ENCODE measurements around the gene GSG1L. TPM values are rescaled to one million over a fixed set of nuclear protein-coding genes. Genes with fewer than 3 reads are reported as not detected.

GSG1L gene
- total and polyA plus RNA-seq, 2 of the 13 experiments (the other 11 are each of a cell fraction or from before 2014, with no cell fraction given), result not detected

DNA sequence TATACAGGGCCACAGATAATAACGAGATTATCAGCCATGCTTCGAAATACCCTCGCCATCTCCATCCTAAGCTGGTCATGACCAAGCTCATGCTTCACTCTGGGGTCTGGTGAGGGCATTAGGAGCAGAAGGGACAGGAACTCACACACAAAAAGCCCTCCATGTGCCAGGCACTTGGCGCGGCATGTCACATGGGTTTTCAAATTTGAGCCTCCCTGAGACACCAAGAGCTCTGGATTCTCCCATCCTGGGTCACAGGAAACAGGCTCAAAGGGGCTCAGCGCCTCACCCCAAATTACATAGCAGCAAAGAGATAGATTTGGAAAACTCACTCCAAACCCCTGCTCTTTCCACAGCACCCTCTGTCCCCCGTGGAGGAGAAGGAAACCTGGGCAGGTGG lies 239.5 kb downstream of the GSG1L start:
- ATAC-seq (no peak), DNase-seq (ENCODE audit: low spot score) (no peak), FAIRE-seq (no peak)
- Histone ChIP-seq H3K79me2 (ENCODE audit: insufficient read depth, low read length) (no peaks in the 10 kb centered on the region), H4K20me1 (ENCODE audit: insufficient read depth, low read length) (no peaks in the 10 kb centered on the region), H3K36me3 (replicated peaks in 1 of 2; ENCODE audit: control insufficient read depth in 1 of 2, insufficient read depth in 2 of 2, low read length in 2 of 2) (no peaks in the 10 kb centered on the region), H3K4me3 (replicated peaks in 1 of 3; ENCODE audit: insufficient read depth in 1 of 3, low read depth in 2 of 3, low read length in 3 of 3) (no peak overlapping the region), H3K27me3 (ENCODE audit: control insufficient read depth in 1 of 2, insufficient read depth in 2 of 2, low read length in 2 of 2) (peaks cover 3 to 44% of the 10 kb centered on the region in 2 experiments; a peak in 4 of 5 replicates), H3K9ac (ENCODE audit: insufficient read depth, low read depth, low read length) (no peak overlapping the region), H2AFZ (ENCODE audit: low read length) (no peak overlapping the region), H3K4me1 (ENCODE audit: insufficient read depth, low read length) (no peaks in the 10 kb centered on the region), H3K27ac (ENCODE audit: extremely low read length, insufficient read depth, low read length) (no peak overlapping the region), H3K4me2 (ENCODE audit: low read depth, low read length) (no peak overlapping the region), H3K9me3 (ENCODE audit: low read length) (no peaks in the 10 kb centered on the region)
- WGBS (ENCODE audit: low lambda C conversion rate), result 16% methylated on average over 7 of the region's 7 CpGs
- ChIA-PET POLR2A (no interaction called here), CTCF (ENCODE audit: low intra/inter-chr PET ratio, low total read pairs) (no interaction called here)
- in situ Hi-C loops (cut with HindIII; ENCODE audit: extremely low pct_ligation_motif_present, low pct_unique_long_range_greater_than_20kb), result no loop called here
- no TSS peak for BruUV-seq (replicated peaks)
- no peak for TF ChIP-seq TBX2 (CRISPR knock-in tag; IDR thresholded peaks at IDR 0.05; ENCODE audit: borderline replicate concordance)
- no peak for TF ChIP-seq POLR2AphosphoS5 (IDR thresholded peaks at IDR 0.05; ENCODE audit: low read depth, low read length)
- TF ChIP-seq CBFB (CRISPR knock-in tag; IDR thresholded peaks at IDR 0.05), result no peak
- TF ChIP-seq ZNF446 (CRISPR knock-in tag; IDR thresholded peaks at IDR 0.05), result no peak
- intact Hi-C loops (cut with micrococcal nuclease; ENCODE audit: unreplicated experiment), result no loop called here

DNA sequence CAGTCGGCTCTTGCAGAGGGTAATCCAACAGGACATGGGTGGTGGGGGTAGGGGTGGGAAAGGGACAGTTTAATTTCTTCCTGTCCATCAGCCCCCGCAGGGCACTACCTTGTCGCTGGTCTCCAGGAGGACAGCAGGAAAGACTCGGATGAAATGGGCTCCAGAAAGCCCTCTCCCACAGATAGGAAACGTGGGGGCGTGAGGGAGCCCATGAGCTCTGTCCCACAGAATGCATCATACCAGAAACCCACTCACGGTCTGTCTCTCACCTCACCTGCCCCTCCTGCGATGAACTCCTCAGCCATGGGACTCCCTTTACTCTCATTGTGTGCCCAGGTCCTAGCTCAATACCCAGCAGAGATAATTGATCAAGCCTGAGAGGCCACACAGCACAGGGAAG lies 240.1 kb downstream of the GSG1L start:
- BruUV-seq (replicated peaks), result no TSS peak
- no peaks in the 10 kb centered on the region for H3K36me3 ChIP-seq (replicated peaks in 1 of 2; ENCODE audit: control insufficient read depth in 1 of 2, insufficient read depth in 2 of 2, low read length in 2 of 2)
- ATAC-seq, result no peak
- H3K27me3 ChIP-seq (ENCODE audit: control insufficient read depth in 1 of 2, insufficient read depth in 2 of 2, low read length in 2 of 2), result peaks cover 3 to 47% of the 10 kb centered on the region in 2 experiments
- no peak for DNase-seq (ENCODE audit: low spot score)
- ChIA-PET CTCF (ENCODE audit: low intra/inter-chr PET ratio, low total read pairs) (no interaction called here), POLR2A (no interaction called here)
- H3K27ac ChIP-seq (ENCODE audit: extremely low read length, insufficient read depth, low read length), result no peak overlapping the region
- no peak for FAIRE-seq
- H3K9me3 ChIP-seq (ENCODE audit: low read length), result no peaks in the 10 kb centered on the region
- H2AFZ ChIP-seq (ENCODE audit: low read length), result no peak overlapping the region
- H3K9ac ChIP-seq (ENCODE audit: insufficient read depth, low read depth, low read length), result no peak overlapping the region
- H3K4me2 ChIP-seq (ENCODE audit: low read depth, low read length), result no peak overlapping the region
- H4K20me1 ChIP-seq (ENCODE audit: insufficient read depth, low read length), result no peaks in the 10 kb centered on the region
- no peaks in the 10 kb centered on the region for H3K4me1 ChIP-seq (ENCODE audit: insufficient read depth, low read length)
- WGBS (ENCODE audit: low lambda C conversion rate), result 17% methylated on average over 6 of the region's 8 CpGs
- intact Hi-C loops (cut with micrococcal nuclease; ENCODE audit: unreplicated experiment) (no loop called here), in situ Hi-C loops (cut with HindIII; ENCODE audit: extremely low pct_ligation_motif_present, low pct_unique_long_range_greater_than_20kb) (no loop called here)
- H3K79me2 ChIP-seq (ENCODE audit: insufficient read depth, low read length), result no peaks in the 10 kb centered on the region
- no peak overlapping the region for H3K4me3 ChIP-seq (replicated peaks in 1 of 3; ENCODE audit: insufficient read depth in 1 of 3, low read depth in 2 of 3, low read length in 3 of 3)
- TF ChIP-seq, protein P1, sequence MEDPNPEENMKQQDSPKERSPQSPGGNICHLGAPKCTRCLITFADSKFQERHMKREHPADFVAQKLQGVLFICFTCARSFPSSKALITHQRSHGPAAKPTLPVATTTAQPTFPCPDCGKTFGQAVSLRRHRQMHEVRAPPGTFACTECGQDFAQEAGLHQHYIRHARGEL (CRISPR knock-in tag; IDR thresholded peaks at IDR 0.05), result no peak
- TF ChIP-seq ARHGAP35 (CRISPR knock-in tag; IDR thresholded peaks at IDR 0.05; ENCODE audit: borderline replicate concordance), result no peak
- no peak for TF ChIP-seq ADNP (CRISPR knock-in tag; IDR thresholded peaks at IDR 0.05)
- TF ChIP-seq STAT5B (CRISPR knock-in tag; IDR thresholded peaks at IDR 0.05), result no peak
- TF ChIP-seq, protein P2, sequence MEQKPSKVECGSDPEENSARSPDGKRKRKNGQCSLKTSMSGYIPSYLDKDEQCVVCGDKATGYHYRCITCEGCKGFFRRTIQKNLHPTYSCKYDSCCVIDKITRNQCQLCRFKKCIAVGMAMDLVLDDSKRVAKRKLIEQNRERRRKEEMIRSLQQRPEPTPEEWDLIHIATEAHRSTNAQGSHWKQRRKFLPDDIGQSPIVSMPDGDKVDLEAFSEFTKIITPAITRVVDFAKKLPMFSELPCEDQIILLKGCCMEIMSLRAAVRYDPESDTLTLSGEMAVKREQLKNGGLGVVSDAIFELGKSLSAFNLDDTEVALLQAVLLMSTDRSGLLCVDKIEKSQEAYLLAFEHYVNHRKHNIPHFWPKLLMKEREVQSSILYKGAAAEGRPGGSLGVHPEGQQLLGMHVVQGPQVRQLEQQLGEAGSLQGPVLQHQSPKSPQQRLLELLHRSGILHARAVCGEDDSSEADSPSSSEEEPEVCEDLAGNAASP (CRISPR knock-in tag; IDR thresholded peaks at IDR 0.05; ENCODE audit: borderline replicate concordance), result no peak
- no peak for TF ChIP-seq RFX5 (IDR thresholded peaks at IDR 0.05; ENCODE audit: low read depth, low read length)
- no peak for TF ChIP-seq SPEN (CRISPR knock-in tag; IDR thresholded peaks at IDR 0.05; ENCODE audit: low read depth)
- TF ChIP-seq, protein P3, sequence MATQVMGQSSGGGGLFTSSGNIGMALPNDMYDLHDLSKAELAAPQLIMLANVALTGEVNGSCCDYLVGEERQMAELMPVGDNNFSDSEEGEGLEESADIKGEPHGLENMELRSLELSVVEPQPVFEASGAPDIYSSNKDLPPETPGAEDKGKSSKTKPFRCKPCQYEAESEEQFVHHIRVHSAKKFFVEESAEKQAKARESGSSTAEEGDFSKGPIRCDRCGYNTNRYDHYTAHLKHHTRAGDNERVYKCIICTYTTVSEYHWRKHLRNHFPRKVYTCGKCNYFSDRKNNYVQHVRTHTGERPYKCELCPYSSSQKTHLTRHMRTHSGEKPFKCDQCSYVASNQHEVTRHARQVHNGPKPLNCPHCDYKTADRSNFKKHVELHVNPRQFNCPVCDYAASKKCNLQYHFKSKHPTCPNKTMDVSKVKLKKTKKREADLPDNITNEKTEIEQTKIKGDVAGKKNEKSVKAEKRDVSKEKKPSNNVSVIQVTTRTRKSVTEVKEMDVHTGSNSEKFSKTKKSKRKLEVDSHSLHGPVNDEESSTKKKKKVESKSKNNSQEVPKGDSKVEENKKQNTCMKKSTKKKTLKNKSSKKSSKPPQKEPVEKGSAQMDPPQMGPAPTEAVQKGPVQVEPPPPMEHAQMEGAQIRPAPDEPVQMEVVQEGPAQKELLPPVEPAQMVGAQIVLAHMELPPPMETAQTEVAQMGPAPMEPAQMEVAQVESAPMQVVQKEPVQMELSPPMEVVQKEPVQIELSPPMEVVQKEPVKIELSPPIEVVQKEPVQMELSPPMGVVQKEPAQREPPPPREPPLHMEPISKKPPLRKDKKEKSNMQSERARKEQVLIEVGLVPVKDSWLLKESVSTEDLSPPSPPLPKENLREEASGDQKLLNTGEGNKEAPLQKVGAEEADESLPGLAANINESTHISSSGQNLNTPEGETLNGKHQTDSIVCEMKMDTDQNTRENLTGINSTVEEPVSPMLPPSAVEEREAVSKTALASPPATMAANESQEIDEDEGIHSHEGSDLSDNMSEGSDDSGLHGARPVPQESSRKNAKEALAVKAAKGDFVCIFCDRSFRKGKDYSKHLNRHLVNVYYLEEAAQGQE (IDR thresholded peaks at IDR 0.05; ENCODE audit: borderline replicate concordance in 1 of 2, low read depth in 1 of 2, low read length in 2 of 2), result no peak
- no peak for TF ChIP-seq ZNF326 (CRISPR knock-in tag; IDR thresholded peaks at IDR 0.05; ENCODE audit: borderline replicate concordance)
- no peak for TF ChIP-seq ZNF562 (CRISPR knock-in tag; IDR thresholded peaks at IDR 0.05; ENCODE audit: borderline replicate concordance)
- no peak for TF ChIP-seq DNMT3B (CRISPR knock-in tag; conservative IDR thresholded peaks at IDR 0.05)

Data from HepG2 (cell line).